ENCODE measurements around the gene GPC5. TPM values are rescaled to one million over a fixed set of nuclear protein-coding genes. Genes with fewer than 3 reads are reported as not detected.

Gene GPC5
- total and polyA plus RNA-seq, 4 donors = 0.51 to 22.4 (median 2.0) TPM

- H3K9me3 ChIP-seq (ENCODE audit: control insufficient read depth in 4 of 4, low read length in 3 of 4) = peaks cover 0 to 4% (median 0%) of the 10 kb centered on the region in 4 donors
- no peaks in the 10 kb centered on the region for H3K36me3 ChIP-seq (ENCODE audit: control insufficient read depth in 4 of 4, insufficient read depth in 3 of 4, low read depth in 1 of 4, low read length in 3 of 4)
- H3K27me3 ChIP-seq (ENCODE audit: control insufficient read depth in 4 of 4, insufficient read depth in 4 of 4, low read length in 3 of 4) = no peaks in the 10 kb centered on the region
- no peak overlapping the region for H3K4me3 ChIP-seq (ENCODE audit: low read depth in 1 of 3, low read length in 3 of 3)
- no peak overlapping the region for H3K27ac ChIP-seq (ENCODE audit: low read depth in 1 of 2, low read length in 2 of 2)
- no peak for DNase-seq (ENCODE audit: low spot score)
- H3K4me1 ChIP-seq (ENCODE audit: control insufficient read depth in 4 of 4, insufficient read depth in 4 of 4, low read length in 3 of 4) = no peaks in the 10 kb centered on the region
- TF ChIP-seq REST (IDR thresholded peaks at IDR 0.05) (no peak), JUND (IDR thresholded peaks at IDR 0.05) (no peak), NR2F2 (IDR thresholded peaks at IDR 0.05) (no peak), FOXA2 (IDR thresholded peaks at IDR 0.05) (no peak), HNF4A (conservative IDR thresholded peaks at IDR 0.05) (no peak), ATF3 (IDR thresholded peaks at IDR 0.05) (no peak), HNF4G (IDR thresholded peaks at IDR 0.05) (no peak), MAX (IDR thresholded peaks at IDR 0.05) (no peak), ZBTB33 (IDR thresholded peaks at IDR 0.05) (no peak), FOXA1 (IDR thresholded peaks at IDR 0.05) (no peak)
- H3K9ac ChIP-seq (ENCODE audit: low read depth in 1 of 2, low read length in 2 of 2) = no peak overlapping the region
These were observed 404.5 kb downstream of the GPC5 start for GRCh38 chr13:91802957-91803356.

- no peaks in the 10 kb centered on the region for H3K4me1 ChIP-seq (ENCODE audit: control insufficient read depth in 4 of 4, insufficient read depth in 4 of 4, low read length in 3 of 4)
- H3K36me3 ChIP-seq (ENCODE audit: control insufficient read depth in 4 of 4, insufficient read depth in 3 of 4, low read depth in 1 of 4, low read length in 3 of 4) = no peaks in the 10 kb centered on the region
- DNase-seq (ENCODE audit: low spot score) = no peak
- no peak overlapping the region for H3K9ac ChIP-seq (ENCODE audit: low read depth in 1 of 2, low read length in 2 of 2)
- H3K4me3 ChIP-seq (ENCODE audit: low read depth in 1 of 3, low read length in 3 of 3) = no peak overlapping the region
- H3K27ac ChIP-seq (ENCODE audit: low read depth in 1 of 2, low read length in 2 of 2) = no peak overlapping the region
- H3K27me3 ChIP-seq (ENCODE audit: control insufficient read depth in 4 of 4, insufficient read depth in 4 of 4, low read length in 3 of 4) = no peaks in the 10 kb centered on the region
- H3K9me3 ChIP-seq (ENCODE audit: control insufficient read depth in 4 of 4, low read length in 3 of 4) = no peaks in the 10 kb centered on the region
- WGBS = 94% methylated on average over 1 of the region's 1 CpG
- TF ChIP-seq CTCF (IDR thresholded peaks at IDR 0.05; ENCODE audit: low read depth, low read length, missing input control) (no peak), SP1 (IDR thresholded peaks at IDR 0.05) (no peak), HNF4G (IDR thresholded peaks at IDR 0.05) (no peak), ATF3 (IDR thresholded peaks at IDR 0.05) (no peak), HNF4A (conservative IDR thresholded peaks at IDR 0.05) (no peak), JUND (IDR thresholded peaks at IDR 0.05) (no peak), YY1 (IDR thresholded peaks at IDR 0.05) (no peak), FOXA1 (IDR thresholded peaks at IDR 0.05) (no peak), TAF1 (conservative IDR thresholded peaks at IDR 0.05) (no peak), FOXA2 (IDR thresholded peaks at IDR 0.05) (no peak), ZBTB33 (IDR thresholded peaks at IDR 0.05) (no peak), MAX (IDR thresholded peaks at IDR 0.05) (no peak), REST (IDR thresholded peaks at IDR 0.05) (no peak), NR2F2 (IDR thresholded peaks at IDR 0.05) (no peak), GABPA (IDR thresholded peaks at IDR 0.05 in 1 of 2, conservative IDR thresholded peaks at IDR 0.05 in 1 of 2) (no peak), RXRA (IDR thresholded peaks at IDR 0.05) (no peak), EGR1 (IDR thresholded peaks at IDR 0.05; ENCODE audit: low read depth in 2 of 2) (no peak)
These were observed 406.3 kb downstream of the GPC5 start for GRCh38 chr13:91804724-91805123.
